ENCODE measurements around the gene GALR2.

GRCh38 chr17:76124582-76125390 lies 50.2 kb downstream of the GALR2 start:
- no peak for TF ChIP-seq CTCF (IDR thresholded peaks at IDR 0.05)
- TF ChIP-seq POLR2A (IDR thresholded peaks at IDR 0.05): no peak
- TF ChIP-seq EP300 (IDR thresholded peaks at IDR 0.05): no peak
- TF ChIP-seq POLR2AphosphoS5 (IDR thresholded peaks at IDR 0.05): no peak
